Posterior vena cava (tissue), 2 donors: ENCODE data around the gene CRYBA4. TPM values are rescaled to one million over a fixed set of nuclear protein-coding genes. Genes with fewer than 3 reads are reported as not detected.

ENCODE experiments used
- DNase-seq: peaks from one replicate; pipeline ENCODE4 v3.0.0-alpha.2; 2020; ENCODE audit warnings: low spot score
- intact Hi-C, 2 donors: fragments of 100-400 bp; cut with DNase I; formaldehyde crosslinking; loops; one replicate each; pipeline versions ENCODE4 v1.14.1 to v1.14.2; 2022 to 2023
- long read RNA-seq, 2 donors: library from polyadenylated mRNA; unstranded; transcript quantifications; one replicate each; pipeline ENCODE4 v2.0.0, GENCODE V29; 2020 to 2021
- total RNA-seq, 2 donors: library from RNA; stranded (reverse); fragmentation: NEBNext Ultra II Directional; extraction: Animal tissue kit (Norgen Biotek cat#: 25700); gene quantifications; one replicate each; pipeline ENCODE4 v1.2.1, GENCODE V29; 2021
- donor health status: DM: yes; HTN: yes; CAD: no.
- donor health status: DM: yes; HTN: yes; CAD: no.

CRYBA4 gene
- not detected for total RNA-seq
- long read RNA-seq, donor 1, result 0 reads
- long read RNA-seq, donor 2, result 0 reads

DNA sequence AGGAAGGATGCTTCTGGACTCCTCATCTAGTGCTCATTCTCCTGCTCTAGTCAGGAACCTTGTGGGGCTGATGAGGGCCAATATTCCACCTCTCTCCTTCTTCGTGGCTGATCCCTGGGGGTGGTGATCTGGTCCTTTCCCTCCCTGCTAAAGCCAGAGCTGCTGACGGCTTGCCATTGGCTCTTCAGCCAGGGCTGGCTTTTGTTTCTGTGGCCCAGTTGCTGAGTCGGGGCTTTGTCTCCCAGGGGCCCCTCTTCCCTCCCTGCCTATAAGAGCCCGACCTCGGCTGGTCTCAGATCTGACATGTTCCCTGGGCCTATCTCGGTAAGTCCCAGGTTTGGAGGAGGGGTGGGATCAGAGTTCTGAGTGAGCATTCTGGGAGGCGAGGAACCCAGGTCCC, at the start of gene CRYBA4:
Gene CRYBA4, plus strand, starts transcription at position 301 of the 400 bp plus-strand sequence. CDS start 634 bp downstream, outside the sequence.
- intact Hi-C loops, result no loop called here
- DNase-seq, result no peak

GRCh38 chr22:26573026-26573662, 48.6 kb upstream of the CRYBA4 start:
- intact Hi-C loops, result no loop called here
- DNase-seq, result peak; percentile 88

- intact Hi-C loops, result no loop called here
- no peak for DNase-seq
Measured at GRCh38 chr22:26574001-26574723, 47.6 kb upstream of the CRYBA4 start.

GRCh38 chr22:26576026-26576680, 45.6 kb upstream of the CRYBA4 start:
- DNase-seq, result no peak
- intact Hi-C loops, result no loop called here

- intact Hi-C loops, result no loop called here
- DNase-seq, result no peak
Measured at GRCh38 chr22:26577081-26577480, 44.7 kb upstream of the CRYBA4 start.

DNA sequence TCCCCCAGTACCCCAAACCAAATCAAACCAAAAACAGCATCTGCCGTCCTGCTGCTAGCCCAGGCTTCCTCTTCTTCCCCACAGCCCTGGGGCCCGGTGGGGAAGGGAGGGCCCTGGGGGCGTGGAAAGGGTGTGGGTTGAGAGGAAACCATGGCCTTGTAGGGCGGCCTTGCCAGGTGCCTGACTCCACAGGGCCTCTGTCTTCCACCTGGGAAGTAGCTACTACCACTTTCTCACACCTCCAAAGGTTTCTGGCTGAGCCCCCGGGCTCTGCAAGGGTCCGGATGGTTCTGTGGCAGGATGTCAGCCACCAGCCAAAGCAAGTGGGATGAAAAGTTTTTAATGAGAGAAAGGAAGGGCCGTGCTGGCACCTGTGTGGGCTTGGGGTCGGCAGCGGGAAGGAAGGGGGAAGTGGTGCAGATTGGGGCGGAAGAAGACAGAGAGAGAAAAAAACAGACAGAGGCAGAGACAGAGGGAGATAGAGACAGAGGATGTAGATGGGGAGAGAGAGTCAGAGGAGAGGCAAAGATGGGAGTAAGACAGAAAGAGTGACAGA, 42.4 kb upstream of the CRYBA4 start:
- DNase-seq, result peak; percentile 83
- intact Hi-C loops, result no loop called here

GRCh38 chr22:26580240-26580962, 41.4 kb upstream of the CRYBA4 start:
- intact Hi-C loops, result loop anchor here in 1 of 2 donors (10.0 kb wide), 1 partner anchor 66 kb away; the partner anchor contains the start of gene TFIP11
- DNase-seq, result no peak

GRCh38 chr22:26581026-26581425, 40.7 kb upstream of the CRYBA4 start:
- intact Hi-C loops, result loop anchor here in 1 of 2 donors (10.0 kb wide), 1 partner anchor 66 kb away; the partner anchor contains the start of gene TFIP11
- no peak for DNase-seq

GRCh38 chr22:26581633-26582168, 40.1 kb upstream of the CRYBA4 start:
- intact Hi-C loops, result loop anchor here in 1 of 2 donors (10.0 kb wide), 1 partner anchor 67 kb away; the partner anchor contains the start of gene TFIP11
- no peak for DNase-seq

DNA sequence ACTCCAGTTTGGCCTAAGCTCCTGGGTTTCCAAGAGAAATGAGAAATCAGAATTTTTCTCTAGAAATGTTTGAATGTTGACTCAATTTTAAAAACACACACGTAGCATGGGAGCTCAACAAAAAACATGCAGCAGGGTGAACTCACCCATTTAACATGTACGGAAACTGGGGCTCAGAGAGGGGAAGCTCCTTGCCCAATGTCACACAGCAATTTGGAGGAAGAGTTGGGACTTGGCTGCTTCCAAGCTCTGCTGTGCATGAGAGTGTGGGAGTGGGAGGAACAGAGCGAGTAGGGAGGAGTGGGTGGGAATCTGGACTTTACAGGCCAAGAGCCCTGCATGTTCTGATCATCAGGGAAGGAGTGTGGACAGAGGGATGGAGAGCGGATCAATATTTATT, 37.8 kb upstream of the CRYBA4 start:
- no peak for DNase-seq
- intact Hi-C loops, result loop anchor here in 1 of 2 donors (10.0 kb wide), 1 partner anchor 69 kb away; the partner anchor contains the start of gene TFIP11

DNA sequence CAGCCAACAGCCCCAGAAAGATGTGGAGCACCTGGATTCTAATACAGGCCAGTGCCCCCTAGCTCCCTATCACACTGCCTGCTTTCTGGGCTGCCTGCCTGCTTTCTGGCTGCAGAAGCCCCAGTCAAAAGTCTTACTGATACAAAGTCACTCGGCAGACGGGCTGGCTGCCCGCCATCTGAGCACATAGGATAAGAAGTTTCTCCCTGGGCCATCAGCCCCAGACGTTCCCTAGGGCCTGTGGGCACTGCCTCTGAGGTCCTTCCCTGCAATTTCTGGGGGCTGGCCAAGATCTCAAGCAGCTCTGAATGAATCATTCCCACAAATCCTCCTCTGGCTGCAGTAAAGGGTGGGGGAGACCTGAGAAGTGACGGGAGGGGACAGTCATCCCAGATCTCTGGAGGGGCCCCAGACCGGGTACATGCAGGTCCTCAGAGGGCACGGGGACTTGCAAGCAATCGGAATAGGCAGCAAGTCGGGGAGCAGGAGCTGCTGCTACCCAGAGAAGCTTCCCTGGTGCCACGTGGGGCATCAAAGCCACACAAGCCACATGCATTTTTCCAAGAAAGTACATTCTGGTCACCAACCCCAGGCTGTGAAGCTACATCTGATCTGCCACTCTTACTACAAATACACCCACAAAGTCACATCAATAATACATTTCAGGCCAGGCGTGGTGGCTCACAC, 36.5 kb upstream of the CRYBA4 start:
- intact Hi-C loops, result loop anchor here in 1 of 2 donors (10.0 kb wide), 1 partner anchor 70 kb away; the partner anchor contains the start of gene TFIP11

GRCh38 chr22:26586556-26587325, 35.0 kb upstream of the CRYBA4 start:
- intact Hi-C loops, result loop anchor here in 1 of 2 donors (10.0 kb wide), 1 partner anchor 72 kb away; the partner anchor contains the start of gene TFIP11
- DNase-seq, result peak; percentile 68

More for the DNA sequence above, 36.5 kb upstream of the CRYBA4 start:
- DNase-seq, result peak; percentile 86

- DNase-seq, result no peak
- intact Hi-C loops, result loop anchor here in 1 of 2 donors (10.0 kb wide), 1 partner anchor 73 kb away; the partner anchor contains the start of gene TFIP11
Measured at GRCh38 chr22:26587991-26588613, 33.7 kb upstream of the CRYBA4 start.

GRCh38 chr22:26588729-26589366, 32.9 kb upstream of the CRYBA4 start:
- peak; percentile 26 for DNase-seq
- intact Hi-C loops, result loop anchor here in 1 of 2 donors (10.0 kb wide), 1 partner anchor 74 kb away; the partner anchor contains the start of gene TFIP11

- intact Hi-C loops, result loop anchor here in 1 of 2 donors (10.0 kb wide), 1 partner anchor 75 kb away; the partner anchor contains the start of gene TFIP11
Measured at GRCh38 chr22:26589367-26589844, 32.4 kb upstream of the CRYBA4 start.

More at GRCh38 chr22:26589367-26589844, 32.4 kb upstream of the CRYBA4 start:
- peak; percentile 83 for DNase-seq
